HG03103 (cell line): ENCODE results near the gene NCK2.
"Not testable (repeated sequence)": the region's sequence is repeated elsewhere in the genome, so short reads cannot be mapped to it uniquely, and the experiment has no call there.

ENCODE experiments used
- ATAC-seq: cut with Tn5 transposase; IDR thresholded peaks from one replicate; pipeline ENCODE4 v1.9.1; 2021; ENCODE audit warnings: low read depth; ENCODE audit not compliant: unreplicated experiment

The NCK2 gene

DNA sequence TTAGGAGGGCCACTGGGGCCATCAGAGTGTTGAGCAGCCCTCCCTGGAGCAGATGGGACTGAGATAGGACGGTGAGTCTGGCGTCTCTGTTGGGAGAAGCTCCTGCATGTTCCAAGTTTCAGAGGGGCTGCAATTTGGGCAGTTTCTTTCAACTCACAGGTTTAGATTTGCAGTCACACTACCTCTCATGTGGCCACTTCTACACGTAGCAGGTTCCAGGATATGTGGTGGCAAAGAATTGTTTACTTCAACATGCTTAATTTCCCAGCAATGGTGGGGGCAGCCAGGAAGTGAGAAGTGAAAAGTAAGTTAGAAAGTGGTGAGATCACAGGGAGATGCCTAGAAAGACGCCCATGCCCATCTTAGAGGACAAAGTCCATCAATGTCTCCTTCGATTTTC is 9.3 kb downstream of the NCK2 start:
- no peak for ATAC-seq

DNA sequence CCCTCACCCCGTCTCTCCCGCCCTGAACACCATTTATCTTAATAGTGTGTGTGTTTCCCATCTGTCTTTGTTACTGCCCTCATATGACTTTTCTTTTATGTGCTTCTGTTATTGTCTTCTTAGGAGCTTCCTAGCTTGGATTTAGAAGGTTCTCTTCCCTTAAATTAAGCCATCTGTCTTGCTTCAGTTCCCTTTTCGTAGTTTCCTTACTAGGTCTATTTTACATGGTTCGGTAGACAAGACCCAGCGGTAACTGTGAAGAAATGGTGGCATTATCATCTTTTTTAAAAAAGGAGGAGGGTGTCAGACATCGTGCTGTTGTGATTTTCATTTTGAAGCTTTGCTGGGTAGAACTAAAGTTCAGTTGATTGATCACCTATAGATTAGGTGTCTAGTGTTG is 10.3 kb downstream of the NCK2 start:
- ATAC-seq, result no peak

DNA sequence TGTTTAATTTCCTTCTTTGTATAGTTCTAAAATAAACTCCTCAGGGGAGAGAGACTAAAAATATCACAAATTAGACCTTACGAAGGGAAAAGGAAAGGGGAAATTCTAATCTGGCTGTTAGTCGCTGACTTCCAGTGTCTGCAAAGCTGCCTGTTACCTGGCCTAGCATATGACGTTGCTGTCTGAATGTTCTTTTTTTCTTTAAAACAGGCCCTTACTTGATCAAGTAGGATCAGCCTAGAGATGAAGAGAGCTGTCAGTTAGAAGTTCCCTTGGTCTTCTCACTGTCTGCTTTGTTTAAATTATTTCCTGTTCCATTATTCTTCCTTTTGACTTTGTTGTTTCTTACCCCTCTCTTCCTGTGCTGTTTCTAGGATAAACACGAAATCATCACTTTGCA is 11.2 kb downstream of the NCK2 start:
- ATAC-seq, result no peak

DNA sequence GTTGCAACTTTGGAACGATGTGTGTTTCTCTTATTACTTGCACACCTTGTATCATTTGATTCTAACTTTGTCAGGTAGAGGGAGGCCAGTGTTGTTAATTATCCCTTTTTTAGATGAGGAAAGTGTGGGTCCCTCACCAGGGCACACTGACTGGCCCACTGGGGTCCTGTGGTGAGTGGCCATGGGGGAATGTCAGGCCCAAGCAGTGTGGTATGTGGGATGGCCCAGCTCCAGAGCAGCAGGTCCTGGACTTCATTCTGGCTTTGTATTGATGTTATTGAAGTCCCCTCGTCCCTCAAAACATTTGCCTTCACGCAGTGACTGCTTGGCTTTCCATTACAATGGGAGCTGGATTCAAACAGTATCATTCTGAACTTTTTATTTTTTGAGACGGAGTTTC is 11.7 kb downstream of the NCK2 start:
- no peak for ATAC-seq

DNA sequence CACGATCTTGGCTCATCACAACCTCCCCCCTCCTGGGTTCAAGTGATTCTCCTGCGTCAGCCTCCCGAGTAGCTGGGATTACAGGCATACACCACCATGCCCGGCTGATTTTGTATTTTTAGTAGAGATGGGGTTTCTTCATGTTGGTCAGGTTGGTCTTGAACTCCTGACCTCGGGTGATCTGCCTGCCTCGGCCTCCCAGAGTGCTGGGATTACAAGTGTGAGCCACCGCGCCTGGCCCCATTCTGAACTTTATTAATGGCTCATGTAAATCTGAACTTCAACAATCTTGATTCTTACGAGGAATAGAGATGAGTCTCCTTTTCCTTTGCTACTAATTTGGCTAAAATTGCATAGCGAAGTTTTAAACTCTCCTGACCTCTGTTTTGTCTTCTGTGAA is 12.2 kb downstream of the NCK2 start:
- not testable (repeated sequence) for ATAC-seq

DNA sequence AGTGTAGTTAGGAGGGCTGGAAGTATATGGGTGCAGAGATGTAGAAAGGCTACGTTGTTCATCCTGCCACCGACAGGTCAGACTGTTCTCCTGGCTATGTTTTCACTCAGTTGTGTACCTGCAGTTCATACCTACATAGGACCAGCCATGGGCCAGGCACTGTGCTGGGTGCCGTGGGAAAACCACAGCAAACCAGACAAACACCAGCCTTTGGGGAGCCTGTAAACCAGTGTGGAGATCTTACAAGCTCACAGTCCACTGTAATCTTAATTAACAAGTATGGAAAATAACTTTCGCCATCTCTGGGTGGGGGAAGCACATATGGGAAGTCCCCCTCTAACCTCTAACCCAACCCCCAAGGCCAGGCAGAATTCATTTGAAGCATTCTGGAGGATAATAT is 12.7 kb downstream of the NCK2 start:
- ATAC-seq, result no peak

DNA sequence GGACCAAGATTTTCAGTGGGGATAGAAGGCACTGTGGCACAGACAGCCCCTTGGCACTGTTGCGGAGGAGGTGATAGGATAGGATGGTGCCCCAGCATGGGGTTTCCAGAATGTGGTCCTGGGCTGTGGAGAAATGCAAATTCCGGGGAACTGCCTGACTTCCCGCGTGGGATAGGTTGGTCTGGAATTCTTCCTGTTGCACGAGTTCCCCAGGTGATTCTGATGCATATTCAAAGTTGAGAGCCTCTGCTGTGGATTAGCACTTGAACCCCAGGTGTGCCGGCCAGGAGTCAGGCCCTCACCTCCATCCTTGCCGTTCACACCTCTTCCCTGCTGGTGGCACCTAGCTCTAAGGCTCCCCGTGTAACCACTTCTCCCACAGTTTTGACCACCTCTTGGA is 15.5 kb downstream of the NCK2 start:
- no peak for ATAC-seq

DNA sequence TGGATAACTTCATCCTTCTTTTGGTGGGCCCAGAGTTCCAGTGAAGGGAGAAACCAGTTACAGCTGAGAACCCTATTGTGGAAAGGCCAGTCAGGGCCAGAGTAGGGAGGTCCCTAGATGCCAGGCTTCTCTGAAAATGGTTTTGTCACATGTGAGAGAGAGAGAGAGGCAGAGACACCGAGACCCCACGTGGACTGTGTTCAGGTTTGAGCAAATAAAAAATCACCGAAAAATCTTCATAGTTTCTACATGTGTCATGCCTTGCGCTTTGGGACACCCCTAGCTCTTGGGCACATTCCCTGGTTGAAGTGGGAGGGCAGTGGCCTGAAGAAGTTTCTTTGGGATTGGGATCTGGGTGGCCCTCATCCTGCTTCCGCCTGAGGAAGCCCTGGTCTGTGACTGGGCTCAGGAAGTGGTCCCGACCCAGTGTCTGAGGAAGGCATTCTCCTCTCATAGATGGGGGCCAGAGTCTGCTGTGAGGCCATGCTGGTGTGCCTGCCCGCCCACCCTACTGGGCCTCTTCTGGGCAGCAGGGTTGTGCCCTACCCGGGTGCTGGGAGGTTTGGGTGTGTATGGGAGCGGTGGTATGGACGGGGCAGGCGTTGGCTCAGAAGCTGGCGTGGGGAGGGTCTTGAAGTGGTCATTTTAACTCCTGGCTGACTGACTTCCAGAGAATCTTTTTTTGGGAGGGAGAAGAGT is 16.1 kb downstream of the NCK2 start:
- ATAC-seq, result no peak

DNA sequence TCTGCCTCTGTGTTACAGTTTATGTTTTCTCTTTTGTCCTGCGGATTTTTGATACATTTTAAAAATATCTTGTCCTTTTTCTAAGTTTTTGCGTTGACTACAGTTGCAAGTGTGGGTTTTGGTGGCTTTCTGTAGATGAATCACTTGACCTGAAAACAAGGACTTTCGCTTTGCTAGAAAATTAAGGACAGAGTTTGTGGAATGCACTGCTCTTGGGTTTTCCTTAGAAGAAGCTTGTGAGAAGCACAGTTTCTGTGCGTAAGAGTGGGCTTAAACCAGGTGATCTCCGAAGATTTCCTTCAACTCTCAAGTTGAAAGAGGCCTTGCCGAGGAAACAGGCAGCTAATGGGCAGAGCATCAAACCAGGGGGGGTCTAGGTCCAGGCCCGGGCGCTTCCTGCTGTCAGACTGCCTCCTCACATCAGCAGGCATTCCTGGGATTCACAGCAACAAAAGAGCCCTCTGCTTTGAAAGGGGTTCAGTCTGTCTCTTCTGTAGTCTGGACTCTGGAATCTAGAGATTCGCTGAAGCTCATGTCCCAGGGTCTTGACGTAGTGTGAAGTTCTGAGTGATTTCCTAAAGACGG is 17.3 kb downstream of the NCK2 start:
- no peak for ATAC-seq

DNA sequence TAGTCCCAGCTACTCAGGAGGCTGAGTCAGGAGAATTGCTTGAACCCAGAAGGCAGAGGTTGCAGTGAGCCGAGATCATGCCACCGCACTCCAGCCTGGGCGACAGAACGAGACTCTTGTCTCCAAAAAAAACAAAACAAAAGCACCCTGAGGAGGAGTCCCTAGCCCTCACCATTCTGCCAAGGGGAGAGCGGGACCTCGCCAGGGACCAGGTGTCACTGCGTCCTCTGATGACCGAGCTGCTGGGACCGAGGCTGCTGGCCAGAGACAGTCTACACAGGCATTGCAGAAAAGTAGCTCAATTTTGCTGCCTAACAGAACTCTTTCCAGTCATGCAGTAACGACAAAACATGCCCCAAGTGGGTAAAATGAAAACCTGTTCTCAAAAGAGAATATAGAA is 18.4 kb downstream of the NCK2 start:
- ATAC-seq, result no peak

DNA sequence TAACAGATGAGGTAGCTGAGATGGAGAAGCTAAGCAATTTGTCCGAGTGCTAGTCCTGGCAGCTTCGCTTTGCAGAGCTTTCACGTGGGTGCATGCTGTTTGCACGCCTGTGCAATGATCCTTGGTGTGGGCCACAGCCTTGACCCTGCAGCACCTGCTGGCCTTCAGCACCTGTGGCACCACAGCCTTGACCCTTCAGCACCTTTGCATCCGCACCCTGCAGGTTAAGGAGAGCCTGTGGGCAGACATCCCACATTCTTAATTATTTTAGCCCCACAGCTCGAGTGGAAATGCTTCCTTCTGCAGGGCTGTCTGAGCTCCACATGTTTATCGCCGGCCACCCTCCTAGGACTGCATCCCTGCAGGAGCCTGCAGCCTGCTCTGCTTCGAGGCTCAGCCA is 19.3 kb downstream of the NCK2 start:
- ATAC-seq, result no peak

DNA sequence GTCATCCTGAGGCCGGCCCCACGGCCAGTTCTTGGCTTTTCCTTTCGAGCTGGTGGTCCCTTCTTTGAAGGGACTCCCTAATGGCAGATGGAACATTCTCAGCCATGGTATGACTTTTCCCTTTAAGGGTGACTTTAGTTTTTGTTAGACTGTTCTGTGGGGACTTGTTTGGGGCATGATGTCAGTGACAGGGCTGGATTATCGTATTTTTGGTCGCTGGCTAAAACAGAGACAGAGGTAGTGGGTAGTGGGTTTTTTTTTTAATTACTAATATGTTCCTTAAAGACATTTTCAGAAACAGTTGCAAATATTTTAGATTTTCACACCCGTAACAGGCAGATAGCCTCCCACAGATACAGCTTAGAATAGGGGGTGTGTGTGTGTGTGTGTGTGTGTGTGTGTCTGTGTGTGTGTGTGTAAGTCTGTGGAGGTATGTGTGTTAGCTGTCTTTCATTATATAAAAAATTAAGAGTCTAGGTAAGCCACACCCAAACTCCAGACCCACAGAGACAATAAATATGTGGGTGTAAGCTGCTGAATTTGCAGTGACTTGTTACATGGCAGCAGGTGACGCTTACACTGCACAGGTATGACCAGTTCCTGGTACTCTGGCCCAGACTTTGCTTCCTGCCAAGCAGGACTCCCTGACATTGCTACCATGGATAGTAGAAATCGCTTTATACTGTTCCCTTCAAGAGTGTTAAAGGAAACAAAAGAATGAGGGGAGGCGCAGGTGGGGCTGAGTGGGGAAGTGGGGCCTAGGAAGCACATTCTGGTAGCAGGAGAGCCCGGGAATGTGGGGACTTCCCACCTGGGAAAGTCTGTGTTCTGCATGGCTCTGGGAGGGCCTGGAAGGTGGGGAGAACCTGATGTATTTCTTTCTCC is 20.9 kb downstream of the NCK2 start:
- no peak for ATAC-seq

DNA sequence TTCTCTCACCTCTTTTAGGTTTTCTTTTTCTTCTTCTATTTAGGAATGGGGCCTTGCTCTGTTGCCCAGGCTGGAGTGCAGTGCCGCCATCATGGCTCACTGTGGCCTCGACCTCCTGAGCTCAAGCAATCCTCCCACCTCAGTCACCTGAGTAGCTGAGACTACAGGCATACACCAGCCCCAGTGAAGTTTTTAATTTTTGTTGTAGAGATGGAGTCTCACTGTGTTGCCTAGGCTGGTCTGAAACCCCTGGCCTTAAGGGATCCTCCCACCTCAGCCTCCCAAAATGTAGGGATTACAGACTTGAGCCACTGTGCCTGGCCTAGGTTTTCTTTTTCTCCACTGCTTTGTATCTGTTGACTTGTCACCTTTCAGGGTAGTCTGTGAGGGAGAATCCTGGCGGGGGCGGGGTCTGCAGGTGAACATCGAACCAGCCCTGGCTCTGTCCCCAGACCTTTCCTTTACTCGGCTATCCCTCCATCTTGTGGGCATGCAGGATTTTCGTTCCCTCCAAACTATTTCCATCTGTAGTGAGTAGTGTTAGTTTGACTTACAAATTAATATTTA is 21.7 kb downstream of the NCK2 start:
- no peak for ATAC-seq

DNA sequence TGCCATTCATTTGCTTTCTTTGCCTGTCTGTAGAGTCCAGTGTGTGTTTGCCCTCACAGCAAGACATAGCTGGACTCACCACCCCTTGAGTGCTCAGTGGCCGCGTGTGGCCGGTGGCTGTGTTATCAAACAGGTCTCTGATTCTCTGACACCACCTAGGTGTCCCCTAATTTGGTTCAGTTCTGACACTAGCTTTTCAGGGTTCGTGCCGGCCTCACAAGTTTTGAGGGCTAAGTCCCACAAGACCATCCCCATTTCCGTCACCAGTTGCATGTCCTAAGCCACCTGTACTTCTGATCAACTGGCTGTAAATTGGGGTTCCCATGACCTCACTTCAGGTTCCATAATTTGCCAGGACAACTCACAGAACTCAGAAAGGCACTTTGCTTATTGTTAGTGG is 23.5 kb downstream of the NCK2 start:
- ATAC-seq, result no peak

DNA sequence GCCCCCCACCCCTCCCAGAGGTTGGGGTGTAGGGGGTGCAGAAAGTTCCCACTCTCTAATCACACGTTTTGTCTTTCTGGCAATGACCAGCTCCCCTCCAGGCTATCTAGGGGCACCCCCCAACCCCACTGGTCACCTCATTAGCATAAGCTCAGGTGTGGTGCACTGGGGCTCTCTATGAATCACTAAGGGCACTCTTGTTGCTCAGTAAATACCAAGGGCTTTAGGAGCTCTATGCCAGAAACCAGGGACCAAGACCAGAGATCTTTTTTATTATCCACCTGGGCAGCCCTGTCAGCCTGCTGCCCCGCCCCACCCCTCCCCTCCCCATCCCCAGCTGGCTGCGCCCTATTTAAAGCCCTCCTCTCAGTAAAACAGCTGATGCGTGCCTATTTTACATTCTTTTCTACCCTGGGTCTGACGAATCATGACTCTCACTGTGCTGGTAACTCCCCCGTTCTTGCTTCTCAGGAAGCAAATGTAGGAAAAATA is 24.3 kb downstream of the NCK2 start:
- ATAC-seq, result no peak

DNA sequence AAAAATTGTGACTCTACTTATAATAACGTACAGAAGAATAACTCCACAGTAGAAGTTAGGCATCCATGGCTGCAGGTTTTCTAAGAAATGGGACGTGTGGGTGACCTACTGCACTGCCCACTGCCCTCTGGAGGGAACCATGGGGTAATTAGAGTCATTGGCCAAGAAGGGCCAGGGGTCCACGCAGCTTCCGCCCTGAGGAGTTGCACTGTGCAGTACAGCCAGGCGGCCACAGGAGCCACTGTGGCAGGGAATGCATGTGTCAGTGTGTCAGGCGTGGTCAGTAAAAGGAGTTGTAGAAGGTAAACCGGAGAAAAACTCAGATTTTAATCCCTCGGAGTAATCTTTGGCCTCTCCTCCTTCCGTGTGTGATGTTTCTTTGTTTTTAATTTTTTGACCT is 24.8 kb downstream of the NCK2 start:
- ATAC-seq, result no peak

DNA sequence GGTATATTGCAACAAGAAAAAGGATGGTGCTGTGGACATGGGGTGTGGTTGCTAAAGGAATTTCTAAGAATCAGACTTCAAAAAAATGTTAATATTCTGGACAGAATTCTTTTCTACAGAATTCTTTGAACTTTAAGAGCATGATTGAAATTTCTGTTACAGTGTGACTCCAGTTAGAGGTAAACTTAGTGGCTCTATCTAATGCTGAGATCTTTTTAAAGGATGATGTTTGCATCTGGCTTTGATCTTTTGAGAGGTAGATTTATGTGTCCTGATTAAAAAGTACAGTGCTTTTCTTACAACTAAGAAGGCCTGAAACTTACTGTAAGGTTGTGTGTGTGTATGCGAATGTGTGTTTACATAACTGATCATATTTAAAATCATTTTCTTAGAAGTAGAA is 25.4 kb downstream of the NCK2 start:
- ATAC-seq, result no peak

DNA sequence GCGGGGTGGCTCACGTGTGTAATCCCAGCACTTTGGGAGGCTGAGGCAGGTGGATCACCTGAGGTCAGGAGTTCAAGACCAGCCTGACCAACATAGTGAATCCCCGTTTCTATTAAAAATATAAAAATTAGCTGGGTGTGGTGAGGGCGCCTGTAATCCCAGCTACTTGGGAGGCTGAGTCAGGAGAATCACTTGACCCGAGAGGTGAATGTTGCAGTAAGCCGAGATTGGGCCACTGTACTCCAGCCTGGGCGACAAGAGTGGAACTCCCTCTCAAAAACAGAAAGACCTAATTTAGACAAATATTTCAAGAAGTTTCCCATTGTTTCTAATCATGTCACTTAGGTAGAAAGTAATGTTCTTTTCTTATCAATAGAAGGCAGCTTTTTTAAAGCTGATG is 26.6 kb downstream of the NCK2 start:
- not testable (repeated sequence) for ATAC-seq

DNA sequence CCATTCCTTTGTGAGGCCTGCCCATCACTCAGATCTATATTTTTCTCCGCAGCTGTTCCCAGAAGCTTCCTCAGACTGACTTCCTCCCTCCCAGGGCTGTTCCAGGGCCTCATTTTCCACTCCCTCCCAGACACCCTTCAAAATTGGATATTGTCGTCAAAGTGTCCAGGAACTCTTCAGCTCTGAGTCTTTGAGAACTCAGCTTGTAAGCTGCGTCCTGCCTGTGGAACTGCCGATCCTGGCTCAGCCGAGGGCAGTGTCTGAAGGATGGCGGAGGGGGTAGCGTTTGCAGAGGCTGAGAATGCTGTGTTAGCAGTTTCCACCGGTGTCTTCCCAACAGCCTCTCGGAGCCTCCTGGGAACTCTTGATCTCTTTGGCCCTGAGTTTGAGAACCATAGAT is 27.1 kb downstream of the NCK2 start:
- ATAC-seq, result no peak

DNA sequence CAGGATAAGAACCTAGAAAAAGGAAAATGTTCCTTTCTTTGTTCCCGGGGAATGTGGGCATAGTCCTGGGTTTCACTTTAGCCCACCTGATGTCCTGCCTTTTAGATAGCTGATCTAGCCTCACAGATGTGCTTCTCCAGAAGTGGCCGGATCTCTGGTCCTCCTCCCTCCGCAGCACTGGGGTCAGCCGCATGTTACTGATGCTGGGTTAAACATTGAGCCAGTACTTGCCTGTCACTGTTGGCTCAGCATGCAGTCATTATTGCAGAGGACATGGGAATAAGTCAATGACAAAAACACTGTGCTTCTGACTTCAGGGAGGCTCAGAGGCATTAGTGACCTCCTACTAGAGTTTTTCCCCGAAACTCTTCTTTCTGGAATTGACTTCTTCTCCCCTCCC is 27.6 kb downstream of the NCK2 start:
- no peak for ATAC-seq

DNA sequence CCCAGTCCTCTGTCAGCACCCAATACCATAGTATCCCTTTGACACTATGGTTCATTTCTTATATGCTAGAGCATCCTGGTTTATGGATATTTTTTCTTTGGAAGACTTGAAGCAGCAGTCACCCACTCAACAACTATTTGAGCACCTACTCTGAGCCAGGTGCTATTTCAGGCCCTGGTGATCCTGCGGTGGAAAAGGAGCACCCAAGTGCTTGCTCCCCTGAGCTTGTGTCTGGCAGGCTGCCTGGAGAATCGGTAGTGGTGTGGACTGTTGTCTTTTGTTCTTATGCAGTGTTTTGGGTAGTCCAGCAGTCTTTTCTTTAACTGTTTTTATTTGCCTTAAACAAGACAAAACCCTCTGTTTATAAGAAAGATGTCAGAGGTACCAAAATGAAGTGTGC is 28.9 kb downstream of the NCK2 start:
- no peak for ATAC-seq
